Stimulated activated naive CD4-positive, alpha-beta T cell treated with Interleukin-2 at 50 U/mL for 16 hours (primary cell): ENCODE results near the gene CBFA2T2.
"Not testable (repeated sequence)": the region's sequence is repeated elsewhere in the genome, so short reads cannot be mapped to it uniquely, and the experiment has no call there.

Source experiments
- DNase-seq: peaks from one replicate; lab custom pipeline; 2025; lab: John Stamatoyannopoulos, UW

The CBFA2T2 gene

DNA sequence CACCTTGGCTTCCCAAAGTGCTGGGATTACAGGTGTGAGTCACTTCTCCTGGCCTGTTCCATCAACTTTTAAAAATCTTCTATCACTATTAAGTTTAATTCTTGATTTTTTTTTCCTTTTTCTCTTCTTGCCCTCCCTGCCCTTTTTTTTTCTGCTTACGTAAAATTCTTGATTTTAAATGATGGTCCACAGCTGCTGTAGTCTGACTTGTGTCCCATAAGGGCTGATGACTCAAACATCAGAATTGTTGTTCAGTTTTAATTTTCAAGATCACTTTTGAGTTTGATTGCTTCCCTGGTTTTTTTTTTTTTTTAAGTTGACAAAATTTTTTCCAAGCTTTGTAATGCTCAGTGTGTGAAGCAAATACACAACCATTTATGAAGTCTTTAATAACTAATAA lies 61.9 kb downstream of the CBFA2T2 start:
- DNase-seq: no peak

DNA sequence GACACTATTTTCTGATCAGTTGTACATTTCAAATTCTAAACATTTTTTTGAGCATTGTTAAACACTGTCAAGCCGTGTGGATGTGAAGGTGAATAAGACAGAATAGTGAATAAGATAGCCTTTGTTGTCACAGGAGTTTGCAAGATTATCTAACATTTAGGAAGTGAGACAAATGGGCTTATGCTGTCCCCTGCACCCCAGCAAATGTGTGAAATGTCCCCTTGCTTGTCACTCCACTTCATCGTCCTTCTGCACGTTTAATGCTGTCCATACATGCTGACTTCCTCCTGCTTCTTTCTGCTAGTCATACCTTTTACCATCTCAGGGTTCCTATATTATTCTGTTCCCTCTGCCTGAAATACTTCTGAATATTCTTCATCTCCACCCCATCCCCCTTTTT lies 62.6 kb downstream of the CBFA2T2 start:
- DNase-seq: no peak

- DNase-seq: no peak
These were observed 63.6 kb downstream of the CBFA2T2 start for GRCh38 chr20:33553516-33553915.

DNA sequence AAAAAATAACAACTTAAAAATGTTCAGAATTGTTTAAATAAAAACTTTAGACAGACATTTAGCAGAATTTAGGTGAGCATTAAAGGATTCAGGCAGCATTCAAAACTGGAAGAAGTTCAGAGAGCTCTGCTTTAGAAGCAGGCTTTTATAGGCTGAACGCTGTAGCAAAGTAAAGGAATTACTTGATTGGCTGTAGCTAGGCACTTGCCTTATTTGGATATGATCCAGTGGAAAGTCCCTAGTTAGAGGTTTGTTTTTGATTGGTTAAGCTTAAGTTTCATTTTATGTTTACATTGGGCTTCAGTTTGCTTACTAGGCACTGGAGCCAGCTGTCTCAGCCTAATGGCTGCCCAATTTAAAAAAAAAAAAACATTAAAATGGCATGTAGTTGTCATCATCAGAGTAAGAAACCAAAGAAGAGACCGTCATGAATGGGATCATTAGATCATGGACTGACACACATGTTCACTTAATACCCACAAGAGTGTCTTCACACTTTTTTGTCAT lies 65.1 kb downstream of the CBFA2T2 start:
- DNase-seq: no peak

DNA sequence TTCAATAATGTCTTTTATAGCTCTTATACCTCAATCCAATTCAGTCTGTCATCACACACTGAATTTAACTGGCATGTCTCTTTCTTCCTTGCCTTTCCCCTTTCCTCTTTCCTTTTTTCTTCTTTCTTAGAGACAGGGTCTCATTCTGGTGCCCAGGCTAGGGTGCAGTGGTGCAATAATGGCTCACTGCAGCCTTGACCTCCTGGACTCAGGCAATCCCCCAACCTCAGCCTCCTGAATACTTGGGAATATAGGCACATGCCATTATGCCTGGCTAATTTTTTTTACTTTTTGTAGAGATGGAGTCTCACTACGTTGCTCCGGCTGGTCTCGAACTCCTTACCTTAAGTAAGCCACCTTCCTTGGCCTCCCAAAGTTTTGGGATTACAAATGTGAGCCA lies 65.9 kb downstream of the CBFA2T2 start:
- DNase-seq: no peak

DNA sequence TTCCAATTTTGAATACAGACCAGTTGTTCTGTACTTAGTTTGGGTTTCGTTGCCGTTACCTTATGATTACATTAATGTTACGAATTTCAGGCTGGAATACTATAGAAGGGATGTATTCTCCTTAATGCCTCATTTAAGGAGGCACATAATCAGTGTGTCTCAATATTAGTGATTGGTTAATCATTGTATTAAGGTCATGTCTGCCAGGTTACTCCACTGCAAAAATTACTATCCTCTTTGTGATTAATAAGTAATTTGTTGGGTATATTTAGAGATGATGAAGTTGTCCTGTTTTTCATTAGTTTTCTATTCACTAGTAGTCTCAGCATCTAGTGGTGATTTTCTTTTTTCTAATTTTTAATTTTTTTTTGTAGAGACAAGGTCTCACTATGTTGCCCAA lies 66.3 kb downstream of the CBFA2T2 start:
- no peak for DNase-seq

GRCh38 chr20:33558348-33559144 lies 68.7 kb downstream of the CBFA2T2 start:
- no peak for DNase-seq

DNA sequence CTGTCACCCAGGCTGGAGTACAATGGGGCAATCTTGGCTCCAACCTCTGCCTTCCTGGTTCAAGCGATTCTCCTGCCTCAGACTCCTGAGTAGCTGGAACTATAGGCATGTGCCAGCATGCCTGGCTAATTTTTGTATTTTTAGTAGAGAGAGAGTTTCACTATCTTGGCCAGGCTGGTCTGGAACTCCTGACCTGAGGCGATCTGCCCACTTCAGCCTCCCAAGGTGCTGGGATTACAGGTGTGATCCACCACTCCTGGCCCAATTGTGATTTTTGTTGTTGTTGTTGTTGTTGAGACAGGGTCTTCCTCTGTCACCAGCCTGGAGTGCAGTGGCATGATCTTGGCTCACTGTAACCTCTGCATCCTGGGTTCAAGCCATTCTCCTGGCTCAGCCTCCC lies 69.3 kb downstream of the CBFA2T2 start:
- DNase-seq: no peak

DNA sequence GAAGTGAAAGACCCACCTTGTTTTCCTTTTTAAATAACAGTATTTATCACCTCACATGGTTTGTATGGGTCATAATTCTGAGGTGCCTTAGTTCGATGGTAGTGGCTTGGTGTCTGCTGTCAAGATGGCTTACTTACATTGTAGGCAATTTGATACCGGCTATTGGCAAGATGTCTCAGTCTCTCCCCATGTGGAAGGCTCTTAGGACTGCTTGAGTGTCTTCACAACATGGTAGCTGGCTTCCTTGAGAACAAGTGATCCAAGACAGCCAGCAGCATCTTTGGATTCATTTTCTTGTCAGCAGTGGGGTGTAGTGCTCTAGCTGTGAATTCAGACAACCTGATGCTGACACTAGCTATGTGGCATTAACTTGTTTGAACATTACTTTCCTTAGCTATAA lies 70.1 kb downstream of the CBFA2T2 start:
- no peak for DNase-seq

GRCh38 chr20:33561053-33561452 lies 71.2 kb downstream of the CBFA2T2 start:
- DNase-seq: not testable (repeated sequence)

- DNase-seq: no peak
These were observed 72.1 kb downstream of the CBFA2T2 start for GRCh38 chr20:33561692-33562601.

GRCh38 chr20:33563788-33564187 lies 73.9 kb downstream of the CBFA2T2 start:
- DNase-seq: no peak

- DNase-seq: no peak
These were observed 77.1 kb downstream of the CBFA2T2 start for GRCh38 chr20:33566781-33567603.

GRCh38 chr20:33567949-33568348 lies 78.1 kb downstream of the CBFA2T2 start:
- no peak for DNase-seq

GRCh38 chr20:33568378-33568777 lies 78.5 kb downstream of the CBFA2T2 start:
- DNase-seq: no peak

DNA sequence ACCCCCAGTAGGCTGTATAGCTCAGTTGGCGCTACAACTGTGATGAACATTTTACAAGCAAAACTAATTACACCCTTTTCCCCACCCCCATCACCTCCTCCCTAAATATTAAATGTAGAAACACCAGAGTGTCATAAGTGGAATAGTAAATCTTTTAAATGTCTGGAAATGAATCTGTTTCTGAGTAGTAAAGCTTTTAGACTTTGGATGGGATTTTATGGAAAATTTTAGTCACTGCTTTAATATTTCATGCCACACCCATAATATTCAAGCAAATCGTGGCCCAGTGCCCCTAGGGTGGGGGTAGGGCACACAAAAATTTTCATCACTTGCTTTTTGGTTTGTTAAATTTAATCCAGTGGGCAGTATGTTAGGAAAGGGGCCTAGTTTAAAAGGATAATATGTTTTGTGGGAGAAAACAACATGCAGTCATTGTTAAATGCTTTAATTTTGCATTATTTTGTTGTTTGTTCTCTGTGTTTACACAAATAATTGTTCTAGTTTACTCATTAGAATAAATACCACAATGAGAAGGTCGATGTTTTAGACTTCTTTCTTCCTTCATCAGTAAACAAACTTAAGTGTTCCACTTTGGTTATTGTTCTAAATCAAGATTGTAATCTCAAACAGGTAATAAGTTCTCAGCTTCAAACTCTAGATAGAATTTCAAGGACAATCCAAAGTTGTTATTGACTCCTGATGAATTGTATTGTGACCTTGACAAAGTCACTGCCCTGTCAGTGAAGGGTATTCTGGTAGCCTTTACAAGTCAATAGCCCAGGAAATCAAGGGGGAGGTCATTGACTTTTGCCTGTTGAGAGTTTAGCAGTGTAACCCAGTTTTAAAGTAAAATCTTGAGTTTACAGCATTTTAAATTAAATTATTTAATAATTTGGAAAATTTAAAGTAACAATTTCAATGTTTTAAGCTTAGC lies 79.2 kb downstream of the CBFA2T2 start:
- DNase-seq: no peak

GRCh38 chr20:33569802-33570391 lies 80.0 kb downstream of the CBFA2T2 start:
- no peak for DNase-seq

DNA sequence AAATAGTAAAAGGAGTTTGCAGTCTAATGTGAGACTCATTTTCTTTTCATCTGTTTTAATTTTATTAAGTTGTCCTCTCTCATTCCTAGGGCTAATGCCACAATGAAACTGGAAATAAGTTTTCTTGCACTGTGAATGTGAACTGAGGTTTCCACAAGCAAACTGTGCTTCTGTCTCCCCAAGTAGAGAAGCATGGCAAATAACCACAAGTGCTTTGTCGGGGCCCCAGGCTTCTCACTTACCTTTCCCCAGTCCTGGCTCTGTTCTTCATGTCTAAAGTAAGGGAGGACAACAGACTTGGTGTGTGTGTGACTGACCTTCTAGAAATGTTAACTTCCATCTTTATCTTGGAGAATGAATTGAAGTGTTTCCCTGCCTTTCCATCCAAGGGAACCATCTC lies 80.8 kb downstream of the CBFA2T2 start:
- DNase-seq: no peak

- not testable (repeated sequence) for DNase-seq
These were observed 83.4 kb downstream of the CBFA2T2 start for GRCh38 chr20:33573268-33573667.

GRCh38 chr20:33575282-33575681 lies 85.4 kb downstream of the CBFA2T2 start:
- DNase-seq: no peak
